Endodermal cell (in vitro differentiated cells): ENCODE data around the gene ARVCF. TPM values are rescaled to one million over a fixed set of nuclear protein-coding genes. Genes with fewer than 3 reads are reported as not detected.

Experiments
- DNase-seq: peaks from one replicate; pipeline ENCODE4 v3.0.0-alpha.2; 2017
- H3K27ac ChIP-seq: 2 replicates; pipeline ENCODE4 v1.5.1; 2013; ENCODE audit warnings: mild to moderate bottlenecking, low read depth, low read length, moderate library complexity
- H3K27me3 ChIP-seq: 2 replicates; pipeline ENCODE4 v1.6.1; 2013; ENCODE audit warnings: mild to moderate bottlenecking, low read length, moderate library complexity; ENCODE audit not compliant: insufficient read depth, control insufficient read depth, poor library complexity, severe bottlenecking
- H3K36me3 ChIP-seq: 2 replicates; pipeline ENCODE4 v1.7.0; 2013; ENCODE audit warnings: mild to moderate bottlenecking, low read length, moderate library complexity; ENCODE audit not compliant: control insufficient read depth, insufficient read depth
- H3K4me1 ChIP-seq: one replicate; pipeline ENCODE4 v1.7.0; 2013; ENCODE audit warnings: low read length; ENCODE audit not compliant: control insufficient read depth, insufficient read depth
- H3K4me3 ChIP-seq: 2 replicates; pipeline ENCODE4 v1.5.1; 2013; ENCODE audit warnings: mild to moderate bottlenecking, low read length, moderate library complexity
- H3K9ac ChIP-seq: 2 replicates; pipeline ENCODE4 v1.6.1; 2013; ENCODE audit warnings: mild to moderate bottlenecking, low read length, moderate library complexity; ENCODE audit not compliant: poor library complexity, severe bottlenecking; ENCODE audit errors: extremely low read depth
- H3K9me3 ChIP-seq: 2 replicates; pipeline ENCODE4 v1.6.1; 2013; ENCODE audit warnings: mild to moderate bottlenecking, low read length, moderate library complexity; ENCODE audit not compliant: control insufficient read depth
- H3K27ac Mint-ChIP-seq: 2 replicates; pipeline ENCODE4 v1.8.0; 2020; ENCODE audit warnings: mixed read lengths
- H3K27me3 Mint-ChIP-seq: 2 replicates; pipeline ENCODE4 v1.8.0; 2021; ENCODE audit warnings: mild to moderate bottlenecking, mixed read lengths; ENCODE audit not compliant: insufficient read depth
- H3K36me3 Mint-ChIP-seq: 2 replicates; pipeline ENCODE4 v1.8.0; 2020; ENCODE audit warnings: low read depth, mixed read lengths
- H3K4me1 Mint-ChIP-seq: 2 replicates; pipeline ENCODE4 v1.8.0; 2020; ENCODE audit warnings: mixed read lengths
- H3K4me3 Mint-ChIP-seq: 2 replicates; pipeline ENCODE4 v1.8.0; 2020; ENCODE audit warnings: mild to moderate bottlenecking, moderate library complexity, mixed read lengths
- H3K9me3 Mint-ChIP-seq: 2 replicates; pipeline ENCODE4 v1.8.0; 2020; ENCODE audit warnings: mild to moderate bottlenecking, mixed read lengths
- WGBS, 2 experiments: methylation state at CpG; one replicate each; pipeline versions ENCODE4 v1.1.5 to v1.1.7; 2013; ENCODE audit warnings: missing lambda C conversion rate in 2 of 2, mixed read lengths in 1 of 2; ENCODE audit not compliant: insufficient coverage in 1 of 2, insufficient read length in 1 of 2; 5-methylcytosine and 5-hydroxymethylcytosine counted together
- total RNA-seq, 2 donors: library from RNA; stranded (reverse); fragmentation: NEBNext Ultra II Directional in 1 of 2; extraction: Animal tissue kit (Norgen Biotek cat#: 25700) in 1 of 2; gene quantifications; 2 replicates in 1 of 2; 3 replicates in 1 of 2; pipeline ENCODE4 v1.2.1, GENCODE V29; 2021
- TF ChIP-seq, protein P1 (sequence below): fragments of 200-600 bp; sonication (generic); conservative IDR thresholded peaks from 2 replicates; pipeline ENCODE4 v1.5.0; 2021; ENCODE audit warnings: antibody characterized with exemption, mild to moderate bottlenecking

The ARVCF gene
- total RNA-seq, 2 donors from 2014 or later: 48.3 to 61.3 TPM

DNA sequence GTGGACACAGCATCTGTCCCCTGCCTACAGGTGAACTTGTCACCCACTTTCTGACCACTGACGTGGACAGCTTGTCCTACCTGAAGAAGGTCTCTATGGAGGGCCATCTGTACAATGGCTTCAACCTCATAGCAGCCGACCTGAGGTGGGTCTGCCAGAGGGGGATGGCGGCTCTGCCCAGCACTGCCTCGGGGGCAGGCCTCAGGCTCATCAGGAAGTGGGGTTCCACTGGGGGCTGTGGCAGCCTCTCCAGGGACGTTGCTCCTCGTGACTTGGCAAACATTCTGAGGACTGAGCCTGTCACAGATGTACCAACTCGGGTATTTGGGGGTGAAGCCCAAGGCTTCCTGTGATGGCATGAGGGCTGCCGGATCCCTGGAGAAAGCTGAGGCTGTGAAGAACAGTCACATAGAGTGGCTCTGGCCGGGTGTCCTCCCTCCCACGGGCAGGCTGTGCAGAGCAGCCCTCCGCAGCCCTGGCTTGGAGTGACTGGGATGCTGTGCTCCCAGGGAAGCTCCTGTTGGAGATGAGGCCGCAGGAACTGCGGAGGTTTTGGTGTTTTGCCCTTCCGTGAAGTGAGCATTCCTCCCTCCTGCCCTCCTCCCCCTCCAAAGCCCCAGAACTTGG is 36.9 kb upstream of the ARVCF start:
- Mint-ChIP-seq H3K4me1 (no peaks in the 10 kb centered on the region), H3K27me3 (no peaks in the 10 kb centered on the region), H3K4me3 (no peak overlapping the region), H3K36me3 (peaks cover 26% of the 10 kb centered on the region), H3K27ac (no peak overlapping the region), H3K9me3 (peaks cover 8% of the 10 kb centered on the region)
- TF ChIP-seq, protein P1, sequence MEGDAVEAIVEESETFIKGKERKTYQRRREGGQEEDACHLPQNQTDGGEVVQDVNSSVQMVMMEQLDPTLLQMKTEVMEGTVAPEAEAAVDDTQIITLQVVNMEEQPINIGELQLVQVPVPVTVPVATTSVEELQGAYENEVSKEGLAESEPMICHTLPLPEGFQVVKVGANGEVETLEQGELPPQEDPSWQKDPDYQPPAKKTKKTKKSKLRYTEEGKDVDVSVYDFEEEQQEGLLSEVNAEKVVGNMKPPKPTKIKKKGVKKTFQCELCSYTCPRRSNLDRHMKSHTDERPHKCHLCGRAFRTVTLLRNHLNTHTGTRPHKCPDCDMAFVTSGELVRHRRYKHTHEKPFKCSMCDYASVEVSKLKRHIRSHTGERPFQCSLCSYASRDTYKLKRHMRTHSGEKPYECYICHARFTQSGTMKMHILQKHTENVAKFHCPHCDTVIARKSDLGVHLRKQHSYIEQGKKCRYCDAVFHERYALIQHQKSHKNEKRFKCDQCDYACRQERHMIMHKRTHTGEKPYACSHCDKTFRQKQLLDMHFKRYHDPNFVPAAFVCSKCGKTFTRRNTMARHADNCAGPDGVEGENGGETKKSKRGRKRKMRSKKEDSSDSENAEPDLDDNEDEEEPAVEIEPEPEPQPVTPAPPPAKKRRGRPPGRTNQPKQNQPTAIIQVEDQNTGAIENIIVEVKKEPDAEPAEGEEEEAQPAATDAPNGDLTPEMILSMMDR: no peak
- H3K36me3 ChIP-seq: peaks cover 7% of the 10 kb centered on the region
- H3K27me3 ChIP-seq: no peaks in the 10 kb centered on the region
- DNase-seq: no peak
- H3K4me1 ChIP-seq: no peaks in the 10 kb centered on the region
- 93 to 96% methylated on average over 11 to 14 of the region's 14 CpGs for WGBS, 2 experiments
- H3K4me3 ChIP-seq: no peak overlapping the region
- no peak overlapping the region for H3K27ac ChIP-seq
- peaks cover 8% of the 10 kb centered on the region for H3K9me3 ChIP-seq
- H3K9ac ChIP-seq: no peak overlapping the region

DNA sequence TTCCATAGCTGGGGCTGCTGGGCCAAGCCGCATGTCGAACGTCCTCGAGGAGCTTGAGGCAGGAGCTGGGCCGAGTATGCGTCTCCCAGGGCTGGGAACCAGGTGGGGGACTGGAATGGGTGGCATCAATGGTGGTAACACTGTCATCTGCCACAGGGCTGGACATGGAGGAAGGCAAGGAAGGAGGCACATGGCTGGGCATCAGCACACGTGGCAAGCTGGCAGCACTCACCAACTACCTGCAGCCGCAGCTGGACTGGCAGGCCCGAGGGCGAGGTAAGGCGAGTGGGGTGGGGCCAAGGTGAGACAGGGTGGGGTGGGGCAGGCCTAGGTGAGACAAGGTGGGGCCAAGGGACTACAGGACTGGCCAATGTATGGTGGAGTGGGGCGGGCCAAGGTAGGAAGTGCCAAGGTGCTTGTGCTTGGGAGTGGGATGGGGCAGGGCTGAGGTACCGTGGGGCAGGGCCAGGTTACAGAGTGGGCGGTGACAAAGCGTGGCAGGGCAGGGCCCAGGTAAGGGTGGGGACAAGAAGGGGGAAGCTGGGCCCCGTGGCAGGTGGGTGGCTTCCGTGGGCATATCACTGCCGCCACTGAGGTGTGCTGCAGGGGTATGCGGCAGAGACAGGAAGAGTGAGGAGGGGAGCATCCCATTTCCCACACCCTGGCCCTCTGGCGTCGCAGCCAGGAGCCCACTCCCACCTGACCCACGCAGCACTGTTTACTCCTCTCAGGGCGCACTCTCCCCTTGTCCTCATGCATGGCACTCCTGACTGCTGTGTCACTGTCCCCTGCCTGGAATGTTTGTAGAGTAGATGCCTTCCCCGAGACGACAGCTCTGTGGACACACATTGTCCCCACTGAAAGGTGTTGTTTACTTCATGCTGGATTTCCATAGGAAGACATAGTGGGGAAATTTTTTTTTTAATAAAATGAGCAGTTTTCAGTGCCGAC is 36.0 kb upstream of the ARVCF start:
- H3K36me3 ChIP-seq: peaks cover 7% of the 10 kb centered on the region
- peaks cover 14% of the 10 kb centered on the region for H3K9me3 ChIP-seq
- H3K4me1 ChIP-seq: no peaks in the 10 kb centered on the region
- H3K36me3 Mint-ChIP-seq: peaks cover 31% of the 10 kb centered on the region
- H3K4me3 Mint-ChIP-seq: no peak overlapping the region
- H3K4me3 ChIP-seq: no peak overlapping the region
- H3K4me1 Mint-ChIP-seq: no peaks in the 10 kb centered on the region
- H3K27ac Mint-ChIP-seq: no peak overlapping the region
- no peak for DNase-seq
- H3K9me3 Mint-ChIP-seq: peaks cover 14% of the 10 kb centered on the region
- WGBS, 2 experiments: 93 to 97% methylated on average over 11 to 26 of the region's 26 CpGs
- TF ChIP-seq, protein P1: no peak
- H3K27me3 Mint-ChIP-seq: no peaks in the 10 kb centered on the region
- no peak overlapping the region for H3K9ac ChIP-seq
- no peak overlapping the region for H3K27ac ChIP-seq
- H3K27me3 ChIP-seq: no peaks in the 10 kb centered on the region

DNA sequence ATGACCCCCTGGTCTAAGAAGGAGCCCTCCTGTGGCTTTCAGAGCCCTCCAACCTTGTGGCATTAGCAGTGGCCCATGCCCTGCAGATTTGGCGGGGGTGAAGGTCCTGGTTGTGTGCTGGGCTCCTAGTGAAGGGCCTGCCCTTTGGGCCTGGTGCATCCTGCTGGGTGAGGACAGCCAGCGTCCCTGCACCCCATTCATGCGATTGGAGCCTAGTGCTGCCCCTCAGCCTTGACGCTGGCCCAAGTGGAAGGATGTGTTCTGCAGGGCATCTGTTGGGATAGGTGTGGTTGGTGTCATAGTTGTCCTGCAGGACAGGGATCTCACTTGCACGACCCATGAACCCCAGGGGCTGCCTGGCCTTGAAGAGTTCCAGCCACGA is 35.3 kb upstream of the ARVCF start:
- H3K27me3 Mint-ChIP-seq: no peaks in the 10 kb centered on the region
- no peaks in the 10 kb centered on the region for H3K27me3 ChIP-seq
- TF ChIP-seq, protein P1: no peak
- H3K27ac ChIP-seq: no peak overlapping the region
- no peak overlapping the region for H3K4me3 Mint-ChIP-seq
- peaks cover 9% of the 10 kb centered on the region for H3K36me3 ChIP-seq
- H3K27ac Mint-ChIP-seq: no peak overlapping the region
- no peaks in the 10 kb centered on the region for H3K4me1 Mint-ChIP-seq
- no peaks in the 10 kb centered on the region for H3K4me1 ChIP-seq
- no peak for DNase-seq
- 92 to 94% methylated on average over 5 to 6 of the region's 6 CpGs for WGBS, 2 experiments
- H3K9ac ChIP-seq: no peak overlapping the region
- H3K36me3 Mint-ChIP-seq: peaks cover 36% of the 10 kb centered on the region
- H3K9me3 ChIP-seq: peaks cover 14% of the 10 kb centered on the region
- H3K4me3 ChIP-seq: no peak overlapping the region
- peaks cover 14% of the 10 kb centered on the region for H3K9me3 Mint-ChIP-seq
